D721Med (cell line): ENCODE results near the gene GAL3ST2.
"Not testable (repeated sequence)": the region's sequence is repeated elsewhere in the genome, so short reads cannot be mapped to it uniquely, and the experiment has no call there.

Experiments
- DNase-seq: peaks from one replicate; pipeline ENCODE4 v3.0.0; 2011; ENCODE audit warnings: low spot score; ENCODE audit not compliant: insufficient read length
- FAIRE-seq: peaks from 2 replicates; lab custom pipeline; 2011; peaks lifted over from hg19 to GRCh38; lab: Jason Lieb, UNC
- TF ChIP-seq, protein P1 (sequence below): IDR thresholded peaks from 2 replicates; pipeline ENCODE4 v1.5.1; 2012; ENCODE audit warnings: mild to moderate bottlenecking, control low read depth; ENCODE audit not compliant: insufficient read depth; ENCODE audit errors: missing control alignments

The GAL3ST2 gene

DNA sequence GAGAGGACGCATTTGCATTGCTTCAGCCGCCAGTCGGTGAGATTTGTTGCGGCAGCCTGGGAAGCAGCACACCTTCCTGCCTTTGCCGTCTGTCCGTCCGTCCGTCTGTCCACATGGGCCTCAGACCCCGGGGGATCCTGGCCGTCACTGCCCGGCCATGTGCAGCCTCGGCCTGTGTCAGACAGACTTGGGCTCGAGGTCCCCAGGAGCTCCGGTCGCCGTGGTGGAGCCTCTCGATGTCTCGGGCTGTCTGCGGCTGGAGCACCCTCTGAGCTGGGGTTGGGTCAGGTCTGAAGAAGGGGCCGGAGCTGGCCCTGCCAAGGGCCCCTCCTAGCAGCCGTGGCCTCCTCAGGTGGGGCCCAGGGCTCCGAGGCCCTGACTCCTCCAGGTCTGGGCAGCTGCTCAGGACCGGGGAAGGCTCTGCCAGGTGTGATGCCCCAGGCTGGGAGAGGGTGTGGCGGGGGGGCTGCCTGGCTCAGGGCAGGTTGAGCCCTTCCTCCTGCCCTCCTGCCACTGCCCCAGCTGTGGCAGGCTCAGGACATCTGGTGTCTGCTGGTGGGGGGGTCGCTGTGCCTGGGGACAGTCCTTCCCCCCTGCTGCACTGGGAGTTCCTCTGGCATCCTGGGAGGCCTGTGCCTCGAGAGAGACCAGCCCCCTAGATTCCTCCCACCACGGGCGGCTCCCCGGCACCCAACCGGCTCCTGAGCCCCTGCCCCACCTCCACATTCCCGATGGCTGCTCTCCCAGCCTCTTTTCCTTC, 44.2 kb downstream of the GAL3ST2 start:
- TF ChIP-seq, protein P1, sequence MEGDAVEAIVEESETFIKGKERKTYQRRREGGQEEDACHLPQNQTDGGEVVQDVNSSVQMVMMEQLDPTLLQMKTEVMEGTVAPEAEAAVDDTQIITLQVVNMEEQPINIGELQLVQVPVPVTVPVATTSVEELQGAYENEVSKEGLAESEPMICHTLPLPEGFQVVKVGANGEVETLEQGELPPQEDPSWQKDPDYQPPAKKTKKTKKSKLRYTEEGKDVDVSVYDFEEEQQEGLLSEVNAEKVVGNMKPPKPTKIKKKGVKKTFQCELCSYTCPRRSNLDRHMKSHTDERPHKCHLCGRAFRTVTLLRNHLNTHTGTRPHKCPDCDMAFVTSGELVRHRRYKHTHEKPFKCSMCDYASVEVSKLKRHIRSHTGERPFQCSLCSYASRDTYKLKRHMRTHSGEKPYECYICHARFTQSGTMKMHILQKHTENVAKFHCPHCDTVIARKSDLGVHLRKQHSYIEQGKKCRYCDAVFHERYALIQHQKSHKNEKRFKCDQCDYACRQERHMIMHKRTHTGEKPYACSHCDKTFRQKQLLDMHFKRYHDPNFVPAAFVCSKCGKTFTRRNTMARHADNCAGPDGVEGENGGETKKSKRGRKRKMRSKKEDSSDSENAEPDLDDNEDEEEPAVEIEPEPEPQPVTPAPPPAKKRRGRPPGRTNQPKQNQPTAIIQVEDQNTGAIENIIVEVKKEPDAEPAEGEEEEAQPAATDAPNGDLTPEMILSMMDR: no peak
- FAIRE-seq (no peak), DNase-seq (no peak)

DNA sequence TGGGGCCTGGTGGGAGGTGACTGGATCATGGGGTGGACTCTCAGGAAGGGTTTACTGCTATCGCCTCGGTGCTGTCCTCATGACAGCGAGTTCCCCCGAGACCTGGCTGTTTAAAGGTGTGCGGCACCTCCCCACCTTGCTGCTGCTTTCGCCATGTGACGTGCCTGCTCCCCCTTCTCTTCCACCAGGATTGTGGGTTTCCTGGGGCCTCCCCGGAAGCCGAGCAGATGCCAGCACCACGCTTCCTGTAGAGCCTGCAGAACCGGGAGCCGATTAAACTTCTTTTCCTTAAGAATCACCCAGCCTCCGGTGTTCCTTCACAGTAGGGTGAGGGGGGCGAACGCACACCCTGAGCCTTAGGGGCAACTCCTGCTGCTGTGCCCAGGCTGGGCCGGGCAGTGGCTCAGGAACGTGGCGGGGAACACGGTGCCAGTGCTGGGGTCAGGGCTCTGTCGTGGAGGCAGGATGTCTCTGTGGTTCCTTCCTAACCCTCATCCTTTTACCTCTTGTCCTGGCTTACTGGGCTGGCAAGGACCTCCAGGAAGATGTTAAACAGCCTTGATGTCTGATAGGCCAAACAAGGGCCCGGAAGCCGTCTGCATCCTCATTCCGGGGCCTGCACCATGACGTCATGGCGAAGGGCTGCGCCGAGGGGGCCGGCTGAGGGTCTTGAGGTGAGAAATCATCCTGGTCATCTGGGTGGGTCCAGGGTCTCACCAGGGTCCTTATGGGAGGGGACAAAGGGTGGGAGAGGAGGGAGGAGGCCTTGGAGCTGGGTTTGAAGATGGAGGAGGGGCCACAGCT, 45.0 kb downstream of the GAL3ST2 start:
- no peak for DNase-seq
- no peak for FAIRE-seq
- TF ChIP-seq, protein P1: no peak

DNA sequence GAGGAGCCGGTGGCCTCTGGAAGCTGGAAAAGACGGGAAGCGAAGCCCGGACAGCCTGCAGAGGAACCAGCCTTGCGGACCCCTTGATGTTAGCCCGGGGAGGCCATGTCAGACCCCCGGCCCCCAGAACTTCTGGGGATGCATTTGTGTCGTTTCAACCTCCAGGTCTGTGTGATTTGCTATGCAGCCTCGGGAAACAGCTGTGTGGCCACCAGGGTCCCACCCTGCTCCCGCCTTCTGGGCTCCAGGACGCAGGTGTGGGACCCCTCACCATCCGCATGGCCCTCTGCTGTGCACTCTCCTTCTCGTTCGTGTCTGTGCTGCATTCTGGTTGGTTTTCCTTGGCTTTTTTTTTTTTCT, 45.6 kb downstream of the GAL3ST2 start:
- TF ChIP-seq, protein P1: no peak
- no peak for FAIRE-seq
- DNase-seq: no peak

DNA sequence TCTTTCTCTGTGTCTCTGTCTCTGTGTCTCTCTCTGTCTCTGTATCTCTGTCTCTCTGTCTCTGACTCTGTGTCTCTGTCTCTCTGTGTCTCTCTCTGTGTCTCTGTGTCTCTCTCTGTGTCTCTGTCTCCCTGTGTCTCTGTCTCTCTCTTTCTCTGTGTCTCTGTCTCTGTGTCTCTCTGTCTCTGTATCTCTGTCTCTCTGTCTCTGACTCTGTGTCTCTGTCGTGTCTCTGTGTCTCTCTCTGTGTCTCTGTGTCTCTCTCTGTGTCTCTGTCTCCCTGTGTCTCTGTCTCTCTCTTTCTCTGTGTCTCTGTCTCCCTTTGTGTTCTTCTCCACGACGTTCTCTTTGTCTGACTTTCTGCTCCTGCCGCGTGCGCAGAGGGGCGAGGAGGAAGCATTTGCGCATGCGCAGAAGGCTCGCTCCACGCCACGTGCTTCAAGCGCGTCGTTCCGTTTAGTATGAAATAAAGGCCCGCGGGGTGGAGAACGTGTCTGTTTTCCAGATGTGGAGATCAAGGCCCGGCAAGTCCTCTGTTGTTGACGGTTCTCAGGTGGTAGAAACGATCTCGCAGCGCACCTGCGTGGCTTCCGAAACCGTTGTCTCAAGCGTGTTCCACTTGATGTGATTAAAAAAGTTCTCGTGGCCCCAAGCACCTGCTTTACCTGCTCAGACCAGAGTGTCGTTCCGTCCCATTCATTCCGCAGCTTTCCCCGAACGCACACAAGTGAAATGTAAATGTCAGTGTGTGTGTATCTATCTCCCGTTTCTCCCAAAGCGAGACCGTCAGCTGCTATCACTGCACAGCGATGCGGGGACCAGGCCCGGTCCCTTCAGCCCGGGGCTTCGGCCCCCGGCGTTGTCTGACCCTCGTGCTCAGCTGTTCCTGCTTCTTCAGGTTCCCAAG, 47.2 kb downstream of the GAL3ST2 start:
- not testable (repeated sequence) for FAIRE-seq, DNase-seq

DNA sequence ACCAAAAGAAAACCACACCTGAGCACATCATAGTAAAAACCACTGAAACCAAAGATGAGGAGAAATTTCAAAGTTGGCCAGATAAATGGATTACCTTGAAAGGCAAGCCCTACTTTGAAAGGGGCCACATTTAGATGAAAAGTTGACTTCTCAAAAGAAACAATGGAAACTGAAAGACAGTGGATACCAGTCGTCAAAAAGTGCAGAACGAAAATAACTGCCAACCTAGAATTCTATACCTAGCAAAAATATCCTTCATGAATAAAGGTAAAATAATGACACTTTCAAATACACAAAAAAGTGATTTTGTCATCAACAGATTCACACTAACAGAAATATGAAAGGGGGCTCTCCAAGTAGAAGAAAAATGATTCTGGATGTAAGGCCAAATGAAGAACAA, 50.8 kb downstream of the GAL3ST2 start:
- TF ChIP-seq, protein P1: no peak
- FAIRE-seq (no peak), DNase-seq (no peak)

DNA sequence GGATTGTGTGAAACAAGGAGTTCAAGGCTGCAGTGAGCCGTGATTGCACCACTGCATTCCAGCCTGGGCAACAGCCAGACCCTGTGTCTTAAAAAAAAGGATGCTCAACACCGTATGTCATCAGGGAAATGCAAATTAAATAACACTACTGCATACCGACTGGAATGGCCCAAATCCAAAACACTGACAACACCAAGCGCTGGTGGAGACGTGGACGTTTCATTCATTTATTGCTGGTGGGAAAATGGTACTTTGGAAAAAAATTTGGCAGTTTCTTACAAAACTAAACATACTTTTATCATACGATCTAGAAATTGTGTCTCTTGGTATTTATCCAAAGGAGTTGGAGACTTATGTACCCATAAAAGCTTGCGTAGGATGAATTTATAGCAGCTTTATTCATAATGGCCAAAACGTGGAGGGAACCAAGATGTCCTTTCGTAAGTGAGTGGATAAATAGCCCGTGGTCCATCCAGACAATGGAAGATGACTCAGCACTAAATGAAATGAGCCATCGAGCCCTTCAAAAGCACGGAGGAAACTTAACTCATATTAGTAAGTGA, 56.6 kb downstream of the GAL3ST2 start:
- DNase-seq: no peak
- FAIRE-seq: no peak
- TF ChIP-seq, protein P1: no peak

DNA sequence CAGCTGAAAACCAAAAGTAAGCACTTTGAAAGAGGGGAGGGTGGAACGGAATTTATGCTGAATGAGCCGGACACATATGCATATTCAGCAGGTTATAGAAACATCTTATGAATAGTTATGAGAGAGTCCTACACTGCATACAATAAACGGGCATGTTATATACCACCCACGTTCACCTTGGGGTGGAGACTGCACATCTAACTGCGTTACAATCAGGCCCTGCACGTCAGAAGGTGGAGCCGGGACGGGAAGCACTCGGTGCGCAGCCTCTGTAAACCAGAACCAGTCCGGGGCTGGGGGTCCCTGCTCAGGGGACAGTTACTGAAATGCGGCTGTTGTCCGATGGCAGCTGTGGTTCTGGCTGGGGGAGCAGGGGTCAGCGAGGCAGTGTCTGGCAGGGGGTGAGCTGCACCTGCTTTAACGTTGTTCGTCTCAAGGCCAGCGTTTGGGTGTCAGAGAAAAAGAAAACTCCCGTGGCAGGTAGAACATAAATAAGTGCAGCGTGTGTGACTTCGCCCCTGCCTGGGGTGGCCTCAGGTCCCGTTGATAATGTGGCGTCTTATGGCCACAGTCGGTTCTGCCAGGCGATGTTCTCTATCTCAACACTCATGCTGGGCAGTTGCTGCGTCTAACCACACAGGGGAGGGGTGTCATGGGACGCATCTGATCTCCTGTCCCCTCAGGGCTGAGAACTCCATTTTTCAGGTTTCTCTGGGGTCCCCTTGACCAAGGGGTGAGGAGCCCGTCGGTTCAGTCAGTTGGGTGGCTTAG, 57.3 kb downstream of the GAL3ST2 start:
- not testable (repeated sequence) for DNase-seq, FAIRE-seq
